ENCODE results near the gene MYLK. TPM values are rescaled to one million over a fixed set of nuclear protein-coding genes. Genes with fewer than 3 reads are reported as not detected.

The MYLK gene
- total and polyA plus RNA-seq, 4 donors, result 17.1 to 158 (median 41.9) TPM

DNA sequence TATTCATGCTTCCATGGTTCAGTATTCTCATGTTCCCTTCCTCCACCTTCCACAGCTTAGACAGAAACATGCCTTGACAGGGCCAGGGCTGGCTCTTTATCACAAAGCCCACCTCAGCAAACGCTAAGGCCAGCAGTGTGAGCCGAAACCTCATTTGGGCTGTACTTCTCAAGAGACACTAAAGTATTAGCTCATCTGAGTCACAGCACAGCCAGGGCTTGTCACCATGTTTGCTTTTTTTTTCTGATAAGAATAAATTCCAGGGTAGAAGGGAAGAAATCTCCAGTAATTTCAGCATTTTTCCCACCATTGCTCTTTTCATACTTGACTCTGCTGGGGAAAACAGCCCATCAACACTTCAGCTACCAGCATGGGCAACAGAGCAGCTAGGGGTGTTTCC is 95.4 kb downstream of the MYLK start:
- no peak for DNase-seq (ENCODE audit: low spot score)
- 87% methylated on average over 2 of the region's 2 CpGs for WGBS
- no peak overlapping the region for H3K9ac ChIP-seq (ENCODE audit: low read depth in 1 of 2, low read length in 2 of 2)
- H3K36me3 ChIP-seq (ENCODE audit: control insufficient read depth in 4 of 4, insufficient read depth in 3 of 4, low read depth in 1 of 4, low read length in 3 of 4), result peaks cover 0 to 28% (median 9%) of the 10 kb centered on the region in 4 donors
- no peaks in the 10 kb centered on the region for H3K27me3 ChIP-seq (ENCODE audit: control insufficient read depth in 4 of 4, insufficient read depth in 4 of 4, low read length in 3 of 4)
- TF ChIP-seq, protein P1, sequence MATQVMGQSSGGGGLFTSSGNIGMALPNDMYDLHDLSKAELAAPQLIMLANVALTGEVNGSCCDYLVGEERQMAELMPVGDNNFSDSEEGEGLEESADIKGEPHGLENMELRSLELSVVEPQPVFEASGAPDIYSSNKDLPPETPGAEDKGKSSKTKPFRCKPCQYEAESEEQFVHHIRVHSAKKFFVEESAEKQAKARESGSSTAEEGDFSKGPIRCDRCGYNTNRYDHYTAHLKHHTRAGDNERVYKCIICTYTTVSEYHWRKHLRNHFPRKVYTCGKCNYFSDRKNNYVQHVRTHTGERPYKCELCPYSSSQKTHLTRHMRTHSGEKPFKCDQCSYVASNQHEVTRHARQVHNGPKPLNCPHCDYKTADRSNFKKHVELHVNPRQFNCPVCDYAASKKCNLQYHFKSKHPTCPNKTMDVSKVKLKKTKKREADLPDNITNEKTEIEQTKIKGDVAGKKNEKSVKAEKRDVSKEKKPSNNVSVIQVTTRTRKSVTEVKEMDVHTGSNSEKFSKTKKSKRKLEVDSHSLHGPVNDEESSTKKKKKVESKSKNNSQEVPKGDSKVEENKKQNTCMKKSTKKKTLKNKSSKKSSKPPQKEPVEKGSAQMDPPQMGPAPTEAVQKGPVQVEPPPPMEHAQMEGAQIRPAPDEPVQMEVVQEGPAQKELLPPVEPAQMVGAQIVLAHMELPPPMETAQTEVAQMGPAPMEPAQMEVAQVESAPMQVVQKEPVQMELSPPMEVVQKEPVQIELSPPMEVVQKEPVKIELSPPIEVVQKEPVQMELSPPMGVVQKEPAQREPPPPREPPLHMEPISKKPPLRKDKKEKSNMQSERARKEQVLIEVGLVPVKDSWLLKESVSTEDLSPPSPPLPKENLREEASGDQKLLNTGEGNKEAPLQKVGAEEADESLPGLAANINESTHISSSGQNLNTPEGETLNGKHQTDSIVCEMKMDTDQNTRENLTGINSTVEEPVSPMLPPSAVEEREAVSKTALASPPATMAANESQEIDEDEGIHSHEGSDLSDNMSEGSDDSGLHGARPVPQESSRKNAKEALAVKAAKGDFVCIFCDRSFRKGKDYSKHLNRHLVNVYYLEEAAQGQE (IDR thresholded peaks at IDR 0.05), result no peak
- no peak for TF ChIP-seq JUND (IDR thresholded peaks at IDR 0.05)
- TF ChIP-seq EGR1 (IDR thresholded peaks at IDR 0.05; ENCODE audit: low read depth in 2 of 2), result no peak
- TF ChIP-seq HNF4A (conservative IDR thresholded peaks at IDR 0.05), result no peak
- TF ChIP-seq FOXA1 (IDR thresholded peaks at IDR 0.05), result no peak
- TF ChIP-seq TAF1 (conservative IDR thresholded peaks at IDR 0.05), result no peak
- no peak for TF ChIP-seq GABPA (IDR thresholded peaks at IDR 0.05 in 1 of 2, conservative IDR thresholded peaks at IDR 0.05 in 1 of 2)
- no peak for TF ChIP-seq HNF4G (IDR thresholded peaks at IDR 0.05)
- TF ChIP-seq SP1 (IDR thresholded peaks at IDR 0.05), result no peak
- TF ChIP-seq, protein P2, sequence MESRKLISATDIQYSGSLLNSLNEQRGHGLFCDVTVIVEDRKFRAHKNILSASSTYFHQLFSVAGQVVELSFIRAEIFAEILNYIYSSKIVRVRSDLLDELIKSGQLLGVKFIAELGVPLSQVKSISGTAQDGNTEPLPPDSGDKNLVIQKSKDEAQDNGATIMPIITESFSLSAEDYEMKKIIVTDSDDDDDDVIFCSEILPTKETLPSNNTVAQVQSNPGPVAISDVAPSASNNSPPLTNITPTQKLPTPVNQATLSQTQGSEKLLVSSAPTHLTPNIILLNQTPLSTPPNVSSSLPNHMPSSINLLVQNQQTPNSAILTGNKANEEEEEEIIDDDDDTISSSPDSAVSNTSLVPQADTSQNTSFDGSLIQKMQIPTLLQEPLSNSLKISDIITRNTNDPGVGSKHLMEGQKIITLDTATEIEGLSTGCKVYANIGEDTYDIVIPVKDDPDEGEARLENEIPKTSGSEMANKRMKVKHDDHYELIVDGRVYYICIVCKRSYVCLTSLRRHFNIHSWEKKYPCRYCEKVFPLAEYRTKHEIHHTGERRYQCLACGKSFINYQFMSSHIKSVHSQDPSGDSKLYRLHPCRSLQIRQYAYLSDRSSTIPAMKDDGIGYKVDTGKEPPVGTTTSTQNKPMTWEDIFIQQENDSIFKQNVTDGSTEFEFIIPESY (IDR thresholded peaks at IDR 0.05), result no peak
- TF ChIP-seq NR2F2 (IDR thresholded peaks at IDR 0.05), result no peak
- TF ChIP-seq, protein P3, sequence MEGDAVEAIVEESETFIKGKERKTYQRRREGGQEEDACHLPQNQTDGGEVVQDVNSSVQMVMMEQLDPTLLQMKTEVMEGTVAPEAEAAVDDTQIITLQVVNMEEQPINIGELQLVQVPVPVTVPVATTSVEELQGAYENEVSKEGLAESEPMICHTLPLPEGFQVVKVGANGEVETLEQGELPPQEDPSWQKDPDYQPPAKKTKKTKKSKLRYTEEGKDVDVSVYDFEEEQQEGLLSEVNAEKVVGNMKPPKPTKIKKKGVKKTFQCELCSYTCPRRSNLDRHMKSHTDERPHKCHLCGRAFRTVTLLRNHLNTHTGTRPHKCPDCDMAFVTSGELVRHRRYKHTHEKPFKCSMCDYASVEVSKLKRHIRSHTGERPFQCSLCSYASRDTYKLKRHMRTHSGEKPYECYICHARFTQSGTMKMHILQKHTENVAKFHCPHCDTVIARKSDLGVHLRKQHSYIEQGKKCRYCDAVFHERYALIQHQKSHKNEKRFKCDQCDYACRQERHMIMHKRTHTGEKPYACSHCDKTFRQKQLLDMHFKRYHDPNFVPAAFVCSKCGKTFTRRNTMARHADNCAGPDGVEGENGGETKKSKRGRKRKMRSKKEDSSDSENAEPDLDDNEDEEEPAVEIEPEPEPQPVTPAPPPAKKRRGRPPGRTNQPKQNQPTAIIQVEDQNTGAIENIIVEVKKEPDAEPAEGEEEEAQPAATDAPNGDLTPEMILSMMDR (IDR thresholded peaks at IDR 0.05; ENCODE audit: low read depth, low read length, missing input control), result no peak
- TF ChIP-seq, protein P4, sequence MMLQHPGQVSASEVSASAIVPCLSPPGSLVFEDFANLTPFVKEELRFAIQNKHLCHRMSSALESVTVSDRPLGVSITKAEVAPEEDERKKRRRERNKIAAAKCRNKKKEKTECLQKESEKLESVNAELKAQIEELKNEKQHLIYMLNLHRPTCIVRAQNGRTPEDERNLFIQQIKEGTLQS (IDR thresholded peaks at IDR 0.05), result no peak
- TF ChIP-seq RXRA (IDR thresholded peaks at IDR 0.05), result no peak
- TF ChIP-seq FOXA2 (IDR thresholded peaks at IDR 0.05), result no peak
- TF ChIP-seq YY1 (IDR thresholded peaks at IDR 0.05), result no peak
- TF ChIP-seq RAD21 (IDR thresholded peaks at IDR 0.05), result no peak
- TF ChIP-seq, protein P5, sequence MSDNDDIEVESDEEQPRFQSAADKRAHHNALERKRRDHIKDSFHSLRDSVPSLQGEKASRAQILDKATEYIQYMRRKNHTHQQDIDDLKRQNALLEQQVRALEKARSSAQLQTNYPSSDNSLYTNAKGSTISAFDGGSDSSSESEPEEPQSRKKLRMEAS (IDR thresholded peaks at IDR 0.05), result no peak
- no peaks in the 10 kb centered on the region for H3K9me3 ChIP-seq (ENCODE audit: control insufficient read depth in 4 of 4, low read length in 3 of 4)
- peaks cover 6 to 15% (median 6%) of the 10 kb centered on the region in 4 donors for H3K4me1 ChIP-seq (ENCODE audit: control insufficient read depth in 4 of 4, insufficient read depth in 4 of 4, low read length in 3 of 4)
- H3K4me3 ChIP-seq (ENCODE audit: low read depth in 1 of 3, low read length in 3 of 3), result no peak overlapping the region
- no peak overlapping the region for H3K27ac ChIP-seq (ENCODE audit: low read depth in 1 of 2, low read length in 2 of 2)

All from liver (tissue), 9 donors.